GM12891 (cell line): ENCODE measurements around the gene ACER3.

Experiments used
- DNase-seq: peaks from one replicate; pipeline ENCODE4 v3.0.0; 2011; ENCODE audit warnings: low spot score; ENCODE audit not compliant: insufficient read length
- FAIRE-seq: peaks from 2 replicates; lab custom pipeline; 2011; peaks lifted over from hg19 to GRCh38; lab: Jason Lieb, UNC
- PAX5 ChIP-seq: IDR thresholded peaks from 2 replicates; pipeline ENCODE4 v1.6.1; 2011; ENCODE audit warnings: low read length, moderate library complexity, mild to moderate bottlenecking; ENCODE audit not compliant: insufficient read depth, severe bottlenecking
- POLR2A ChIP-seq: IDR thresholded peaks from 2 replicates; pipeline ENCODE4 v1.6.1; 2011; ENCODE audit warnings: low read depth, low read length, control low read depth
- POLR2AphosphoS5 ChIP-seq: IDR thresholded peaks from 2 replicates; pipeline ENCODE4 v1.6.1; 2011; ENCODE audit warnings: low read depth, low read length, control low read depth
- POU2F2 ChIP-seq: IDR thresholded peaks from 2 replicates; pipeline ENCODE4 v1.6.1; 2011; ENCODE audit warnings: low read depth, mild to moderate bottlenecking, control low read depth, low read length, moderate library complexity
- SPI1 ChIP-seq: IDR thresholded peaks from 2 replicates; pipeline ENCODE4 v1.6.1; 2011; ENCODE audit warnings: low read depth, low read length, control low read depth
- TAF1 ChIP-seq: IDR thresholded peaks from 2 replicates; pipeline ENCODE4 v1.6.1; 2011; ENCODE audit warnings: low read depth, low read length, control low read depth

Gene ACER3

GRCh38 chr11:76836613-76837291, 24.0 kb upstream of the ACER3 start:
- DNase-seq, result no peak
- FAIRE-seq, result no peak
- TF ChIP-seq TAF1, result no peak
- TF ChIP-seq POU2F2, result no peak
- TF ChIP-seq SPI1, result no peak
- TF ChIP-seq PAX5, result no peak
- no peak for TF ChIP-seq POLR2AphosphoS5

- DNase-seq (no peak), FAIRE-seq (no peak)
- TF ChIP-seq POU2F2, result no peak
- TF ChIP-seq POLR2AphosphoS5, result no peak
- TF ChIP-seq POLR2A, result no peak
- TF ChIP-seq SPI1, result no peak
- TF ChIP-seq PAX5, result no peak
- TF ChIP-seq TAF1, result no peak
Observed at GRCh38 chr11:76837696-76838677, 22.7 kb upstream of the ACER3 start.

- no peak for DNase-seq
- no peak for FAIRE-seq
- no peak for TF ChIP-seq SPI1
- no peak for TF ChIP-seq POLR2A
- TF ChIP-seq POLR2AphosphoS5, result no peak
- TF ChIP-seq TAF1, result no peak
- no peak for TF ChIP-seq PAX5
- no peak for TF ChIP-seq POU2F2
Observed at GRCh38 chr11:76838678-76839068, 22.0 kb upstream of the ACER3 start.

- TF ChIP-seq POLR2A, result no peak
- no peak for TF ChIP-seq PAX5
- no peak for TF ChIP-seq TAF1
- TF ChIP-seq SPI1, result no peak
- DNase-seq, result no peak
- FAIRE-seq, result no peak
Observed at GRCh38 chr11:76839311-76839710, 21.4 kb upstream of the ACER3 start.

- no peak for TF ChIP-seq POLR2A
- TF ChIP-seq TAF1, result no peak
- no peak for TF ChIP-seq PAX5
- TF ChIP-seq POU2F2, result no peak
- no peak for TF ChIP-seq SPI1
- no peak for FAIRE-seq
Observed at GRCh38 chr11:76841923-76842452, 18.7 kb upstream of the ACER3 start.

GRCh38 chr11:76843907-76844306, 16.8 kb upstream of the ACER3 start:
- DNase-seq (no peak), FAIRE-seq (no peak)
- TF ChIP-seq POLR2AphosphoS5 (no peak), POLR2A (no peak), POU2F2 (no peak), SPI1 (no peak), TAF1 (no peak), PAX5 (no peak)

More at GRCh38 chr11:76841923-76842452, 18.7 kb upstream of the ACER3 start:
- no peak for DNase-seq

DNA sequence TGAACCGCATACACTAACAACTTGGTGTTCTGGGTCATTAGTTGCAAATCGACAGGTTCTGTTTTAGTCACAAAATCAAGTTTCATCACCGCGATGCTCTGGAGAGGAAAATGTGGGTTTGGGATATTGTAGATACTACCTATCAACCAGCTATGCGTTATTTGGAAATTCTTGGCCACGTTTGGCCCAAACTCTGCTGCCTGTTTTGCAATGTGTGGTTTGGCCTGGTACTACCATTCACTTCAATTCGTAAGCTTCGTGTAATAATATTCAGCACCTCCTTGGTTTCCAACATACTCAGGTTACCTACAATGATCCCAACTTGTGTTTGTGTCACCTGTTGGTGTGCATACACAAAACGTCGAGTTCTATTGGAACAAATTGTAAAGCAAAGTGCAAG, 16.2 kb upstream of the ACER3 start:
- FAIRE-seq (no peak), DNase-seq (no peak)
- TF ChIP-seq POLR2AphosphoS5 (no peak), POLR2A (no peak), SPI1 (no peak), POU2F2 (no peak), TAF1 (no peak), PAX5 (no peak)

DNA sequence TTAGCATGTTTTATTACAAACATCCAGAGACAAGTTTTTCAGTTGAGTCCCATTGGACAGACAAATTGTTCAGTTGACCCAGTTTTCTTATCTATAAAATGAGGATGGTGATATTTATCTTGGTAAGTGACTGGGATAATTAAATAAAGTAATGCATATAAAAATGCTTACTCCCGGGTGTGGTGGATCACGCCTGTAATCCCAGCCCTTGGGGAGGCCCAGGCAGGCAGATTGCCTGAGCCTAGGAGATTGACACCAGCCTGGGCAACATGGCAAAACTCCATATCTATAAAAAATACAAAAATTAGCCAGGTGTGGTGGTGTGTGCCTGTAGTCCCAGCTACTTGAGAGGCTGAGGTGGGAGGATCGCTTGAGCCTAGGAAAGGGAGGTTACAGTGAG, 15.6 kb upstream of the ACER3 start:
- no peak for TF ChIP-seq SPI1
- TF ChIP-seq POLR2A, result no peak
- TF ChIP-seq POLR2AphosphoS5, result no peak
- no peak for TF ChIP-seq TAF1
- no peak for TF ChIP-seq PAX5
- no peak for TF ChIP-seq POU2F2
- FAIRE-seq (no peak), DNase-seq (no peak)

DNA sequence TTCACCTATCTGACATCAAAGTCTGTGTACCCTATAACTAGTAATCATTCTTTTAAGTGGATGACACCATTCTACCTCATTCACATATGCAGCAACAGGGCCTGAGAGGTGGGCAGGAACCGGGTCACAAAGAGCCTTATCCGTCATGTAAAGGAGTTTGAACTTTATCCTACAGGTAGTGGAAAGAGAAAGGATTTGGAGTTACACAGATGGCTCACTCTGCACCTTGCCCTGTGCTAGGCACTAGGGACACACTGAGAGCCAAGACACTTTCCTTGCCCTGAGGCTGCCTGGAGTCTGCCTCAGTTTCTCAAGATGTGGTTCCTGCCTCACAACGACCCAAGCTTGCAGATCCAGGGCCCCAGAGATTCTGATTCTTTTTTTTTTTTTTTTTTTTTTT, 14.3 kb upstream of the ACER3 start:
- DNase-seq (no peak), FAIRE-seq (no peak)
- TF ChIP-seq POLR2A (no peak), POU2F2 (no peak), POLR2AphosphoS5 (no peak), PAX5 (no peak), TAF1 (no peak), SPI1 (no peak)

DNA sequence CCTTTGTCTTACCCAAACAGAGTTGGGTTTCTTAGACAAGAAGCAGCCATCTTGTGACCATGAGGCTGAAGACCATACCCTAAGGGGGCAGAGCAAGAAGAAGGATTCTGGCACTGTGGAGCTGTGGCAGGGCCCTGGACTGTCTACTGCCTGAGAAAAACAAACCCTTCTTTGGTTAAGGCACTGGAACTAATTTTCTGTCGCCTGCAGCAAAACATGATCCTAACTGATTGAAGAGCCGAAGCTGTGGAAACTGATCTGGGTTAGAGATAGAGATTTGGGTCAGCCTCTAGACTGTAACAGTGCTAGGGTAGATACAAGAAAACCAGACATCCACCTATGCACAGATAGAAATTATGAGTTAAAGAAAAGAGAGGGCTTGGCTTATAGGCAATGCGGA, 11.3 kb upstream of the ACER3 start:
- no peak for DNase-seq
- TF ChIP-seq POLR2A (no peak), PAX5 (no peak), TAF1 (no peak), POU2F2 (no peak), SPI1 (no peak), POLR2AphosphoS5 (no peak)
- no peak for FAIRE-seq
